H9 (cell line): ENCODE data around the gene RPP30. TPM values are rescaled to one million over a fixed set of nuclear protein-coding genes. Genes with fewer than 3 reads are reported as not detected.

ENCODE experiments used
- DNase-seq: peaks from one replicate; pipeline ENCODE4 v3.0.0-alpha.2; 2017
- H2AFZ ChIP-seq: one replicate; pipeline ENCODE4 v1.6.1; 2013; ENCODE audit warnings: mild to moderate bottlenecking, low read length, control low read depth, moderate library complexity
- H2AK5ac ChIP-seq: 2 replicates; pipeline ENCODE4 v1.6.1; 2013; ENCODE audit warnings: low read length, control low read depth, mixed read lengths; ENCODE audit not compliant: insufficient read length
- H2BK120ac ChIP-seq: one replicate; pipeline ENCODE4 v1.6.1; 2013; ENCODE audit warnings: low read depth, mild to moderate bottlenecking, low read length, control low read depth, inconsistent platforms; ENCODE audit not compliant: poor library complexity, severe bottlenecking
- H2BK12ac ChIP-seq: 2 replicates; pipeline ENCODE4 v1.6.1; 2013; ENCODE audit warnings: low read length, control low read depth, mixed read lengths, low read depth; ENCODE audit not compliant: insufficient read length
- H2BK15ac ChIP-seq: 2 replicates; pipeline ENCODE4 v1.6.1; 2013; ENCODE audit warnings: low read depth, low read length, control low read depth
- H2BK20ac ChIP-seq: one replicate; pipeline ENCODE4 v1.6.1; 2013; ENCODE audit warnings: low read depth, mild to moderate bottlenecking, low read length, control low read depth, inconsistent platforms; ENCODE audit not compliant: poor library complexity, severe bottlenecking
- H2BK5ac ChIP-seq: 2 replicates; pipeline ENCODE4 v1.6.1; 2013; ENCODE audit warnings: low read length, control low read depth, mixed read lengths; ENCODE audit not compliant: insufficient read length
- H3K14ac ChIP-seq: 2 replicates; pipeline ENCODE4 v1.6.1; 2013; ENCODE audit warnings: low read length, control low read depth; ENCODE audit not compliant: insufficient read depth
- H3K18ac ChIP-seq: 2 replicates; pipeline ENCODE4 v1.6.1; 2013; ENCODE audit warnings: low read depth, mild to moderate bottlenecking, mixed read lengths, low read length, control low read depth; ENCODE audit not compliant: insufficient read length
- H3K23ac ChIP-seq: 2 replicates; pipeline ENCODE4 v1.6.1; 2013; ENCODE audit warnings: low read length, control low read depth, mixed read lengths, low read depth; ENCODE audit not compliant: insufficient read length
- H3K23me2 ChIP-seq: 2 replicates; pipeline ENCODE4 v1.6.1; 2013; ENCODE audit warnings: low read depth, mild to moderate bottlenecking, mixed read lengths, low read length, control low read depth; ENCODE audit not compliant: insufficient read length, poor library complexity, severe bottlenecking
- H3K27ac ChIP-seq: 2 replicates; pipeline ENCODE4 v1.5.1; 2013; ENCODE audit warnings: low read length, control low read depth, mixed read lengths, low read depth; ENCODE audit not compliant: insufficient read length
- H3K27me3 ChIP-seq: 2 replicates; pipeline ENCODE4 v1.6.1; 2013; ENCODE audit warnings: low read length, control low read depth, inconsistent platforms; ENCODE audit not compliant: insufficient read depth
- H3K4ac ChIP-seq: 2 replicates; pipeline ENCODE4 v1.6.1; 2013; ENCODE audit warnings: low read depth, mild to moderate bottlenecking, control low read depth, inconsistent platforms, low read length, moderate library complexity
- H3K4me1 ChIP-seq: 2 replicates; pipeline ENCODE4 v1.6.1; 2013; ENCODE audit warnings: low read length, control low read depth, inconsistent platforms; ENCODE audit not compliant: insufficient read depth
- H3K4me2 ChIP-seq: 2 replicates; pipeline ENCODE4 v1.6.1; 2013; ENCODE audit warnings: low read length, control low read depth, mixed read lengths; ENCODE audit not compliant: insufficient read length, insufficient read depth
- H3K56ac ChIP-seq: 2 replicates; pipeline ENCODE4 v1.6.1; 2013; ENCODE audit warnings: low read depth, mild to moderate bottlenecking, mixed read lengths, low read length, control low read depth; ENCODE audit not compliant: insufficient read length
- H3K79me1 ChIP-seq: 2 replicates; pipeline ENCODE4 v1.6.1; 2013; ENCODE audit warnings: low read depth, mild to moderate bottlenecking, moderate library complexity, low read length, control low read depth, inconsistent platforms; ENCODE audit not compliant: insufficient read depth, poor library complexity, severe bottlenecking
- H3K79me2 ChIP-seq: 2 replicates; pipeline ENCODE4 v1.6.1; 2013; ENCODE audit warnings: low read length, control low read depth, inconsistent platforms; ENCODE audit not compliant: insufficient read depth
- H3K9ac ChIP-seq: 2 replicates; pipeline ENCODE4 v1.6.1; 2013; ENCODE audit warnings: low read length, control low read depth, mixed read lengths; ENCODE audit not compliant: insufficient read length; ENCODE audit errors: extremely low read depth
- H3K9me3 ChIP-seq: one replicate; pipeline ENCODE4 v1.6.1; 2013; ENCODE audit warnings: low read depth, low read length, inconsistent platforms; ENCODE audit not compliant: control insufficient read depth
- H3T11ph ChIP-seq: one replicate; pipeline ENCODE4 v1.6.1; 2013; ENCODE audit warnings: mild to moderate bottlenecking, low read length, control low read depth, inconsistent platforms
- H4K20me1 ChIP-seq: one replicate; pipeline ENCODE4 v1.6.1; 2013; ENCODE audit not compliant: control insufficient read depth, insufficient read length, insufficient read depth
- H4K5ac ChIP-seq: 2 replicates; pipeline ENCODE4 v1.6.1; 2013; ENCODE audit warnings: low read depth, mild to moderate bottlenecking, mixed read lengths, low read length, control low read depth; ENCODE audit not compliant: insufficient read length
- H4K8ac ChIP-seq: replicated peaks from 2 replicates; pipeline ENCODE4 v1.6.1; 2013; ENCODE audit warnings: low read length, control low read depth, mixed read lengths, low read depth; ENCODE audit not compliant: insufficient read length
- H4K91ac ChIP-seq: 2 replicates; pipeline ENCODE4 v1.6.1; 2013; ENCODE audit warnings: low read depth, mild to moderate bottlenecking, moderate library complexity, mixed read lengths, low read length, control low read depth; ENCODE audit not compliant: insufficient read length
- H3K27ac Mint-ChIP-seq, 3 experiments: 2 replicates in 2 of 3; 3 replicates in 1 of 3; pipeline ENCODE4 v1.8.0; 2020 to 2021; ENCODE audit warnings: mixed read lengths in 3 of 3, mild to moderate bottlenecking in 1 of 3, moderate library complexity in 1 of 3
- H3K27me3 Mint-ChIP-seq: 2 replicates; pipeline ENCODE4 v1.8.0; 2021; ENCODE audit warnings: low read depth, mild to moderate bottlenecking, moderate library complexity, mixed read lengths
- H3K36me3 Mint-ChIP-seq, 3 experiments: 2 replicates in 2 of 3; 3 replicates in 1 of 3; pipeline ENCODE4 v1.8.0; 2020 to 2021; ENCODE audit warnings: low read depth in 3 of 3, mixed read lengths in 3 of 3; ENCODE audit not compliant: insufficient read depth in 1 of 3
- H3K4me1 Mint-ChIP-seq, 2 experiments: 2 replicates each; pipeline ENCODE4 v1.8.0; 2020; ENCODE audit warnings: mixed read lengths in 2 of 2
- H3K4me3 Mint-ChIP-seq, 2 experiments: 2 replicates in 1 of 2; 3 replicates in 1 of 2; pipeline ENCODE4 v1.8.0; 2020 to 2021; ENCODE audit warnings: mild to moderate bottlenecking in 2 of 2, mixed read lengths in 2 of 2, moderate library complexity in 1 of 2
- H3K9me3 Mint-ChIP-seq, 2 experiments: 2 replicates in 1 of 2; 3 replicates in 1 of 2; pipeline ENCODE4 v1.8.0; 2020; ENCODE audit warnings: mild to moderate bottlenecking in 2 of 2, mixed read lengths in 2 of 2, moderate library complexity in 1 of 2
- WGBS: extraction: QIAGEN DNeasy Blood & Tissue Kit; methylation state at CpG from one replicate; pipeline ENCODE4 v1.1.7; 2013; ENCODE audit warnings: missing lambda C conversion rate, low lambda C conversion rate, mixed read lengths; ENCODE audit not compliant: insufficient read length; ENCODE audit errors: extremely low coverage; 5-methylcytosine and 5-hydroxymethylcytosine counted together
- total RNA-seq: library from RNA; stranded (reverse); gene quantifications from 2 replicates; pipeline ENCODE4 v1.2.1, GENCODE V29; 2021
- TF ChIP-seq, protein P1 (sequence below): fragments of 200-600 bp; sonication (generic); conservative IDR thresholded peaks from 3 replicates; pipeline ENCODE4 v1.8.0; 2021; ENCODE audit warnings: antibody characterized with exemption, mild to moderate bottlenecking

RPP30 gene
- total RNA-seq, 1 experiment from 2014 or later: 77.7 TPM

DNA sequence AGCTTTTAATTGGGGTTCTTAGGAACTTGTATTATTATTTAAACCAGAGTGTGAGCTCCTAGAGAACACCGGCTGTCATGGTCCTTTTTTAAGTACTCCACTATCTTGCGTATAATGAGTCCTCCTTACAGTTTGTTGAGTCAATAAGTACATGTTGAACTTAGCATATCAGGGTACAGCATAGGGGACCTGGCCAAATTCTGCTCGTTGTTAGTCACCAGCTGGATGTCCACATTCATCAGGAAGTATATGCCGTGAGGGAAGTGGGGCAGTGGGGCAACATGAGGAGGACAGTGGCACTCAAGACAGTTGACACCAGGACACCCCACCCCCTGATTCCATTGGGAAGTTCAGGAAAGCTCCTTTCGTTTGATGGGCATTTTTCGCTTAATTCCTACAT is 16.6 kb downstream of the RPP30 start:
- peaks cover 10 to 74% (median 63%) of the 10 kb centered on the region in 3 experiments; a peak in 6 of 7 replicates for H3K36me3 Mint-ChIP-seq
- no peaks in the 10 kb centered on the region for H3K79me1 ChIP-seq
- no peak overlapping the region for H3K14ac ChIP-seq
- DNase-seq: no peak
- TF ChIP-seq, protein P1, sequence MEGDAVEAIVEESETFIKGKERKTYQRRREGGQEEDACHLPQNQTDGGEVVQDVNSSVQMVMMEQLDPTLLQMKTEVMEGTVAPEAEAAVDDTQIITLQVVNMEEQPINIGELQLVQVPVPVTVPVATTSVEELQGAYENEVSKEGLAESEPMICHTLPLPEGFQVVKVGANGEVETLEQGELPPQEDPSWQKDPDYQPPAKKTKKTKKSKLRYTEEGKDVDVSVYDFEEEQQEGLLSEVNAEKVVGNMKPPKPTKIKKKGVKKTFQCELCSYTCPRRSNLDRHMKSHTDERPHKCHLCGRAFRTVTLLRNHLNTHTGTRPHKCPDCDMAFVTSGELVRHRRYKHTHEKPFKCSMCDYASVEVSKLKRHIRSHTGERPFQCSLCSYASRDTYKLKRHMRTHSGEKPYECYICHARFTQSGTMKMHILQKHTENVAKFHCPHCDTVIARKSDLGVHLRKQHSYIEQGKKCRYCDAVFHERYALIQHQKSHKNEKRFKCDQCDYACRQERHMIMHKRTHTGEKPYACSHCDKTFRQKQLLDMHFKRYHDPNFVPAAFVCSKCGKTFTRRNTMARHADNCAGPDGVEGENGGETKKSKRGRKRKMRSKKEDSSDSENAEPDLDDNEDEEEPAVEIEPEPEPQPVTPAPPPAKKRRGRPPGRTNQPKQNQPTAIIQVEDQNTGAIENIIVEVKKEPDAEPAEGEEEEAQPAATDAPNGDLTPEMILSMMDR: no peak
- no peak overlapping the region for H3K9ac ChIP-seq
- no peaks in the 10 kb centered on the region; a peak in 1 of 5 replicates for H3K9me3 Mint-ChIP-seq
- H3K4me1 Mint-ChIP-seq: peaks cover 4 to 12% of the 10 kb centered on the region in 2 experiments
- no peak overlapping the region for H3K27ac ChIP-seq
- H3K27me3 ChIP-seq: no peaks in the 10 kb centered on the region
- H3K23ac ChIP-seq: no peak overlapping the region
- no peak overlapping the region for H3K27ac Mint-ChIP-seq
- no peak overlapping the region for H2BK120ac ChIP-seq
- no peaks in the 10 kb centered on the region for H3K4me1 ChIP-seq
- H3K27me3 Mint-ChIP-seq: no peaks in the 10 kb centered on the region
- H4K8ac ChIP-seq: no peak overlapping the region
- no peak overlapping the region for H3K4me3 Mint-ChIP-seq
- no peak overlapping the region for H3K4ac ChIP-seq
- no peak overlapping the region for H2BK5ac ChIP-seq
- no peaks in the 10 kb centered on the region for H3K79me2 ChIP-seq
- no peaks in the 10 kb centered on the region for H3K23me2 ChIP-seq
- no peak overlapping the region for H3K18ac ChIP-seq
- no CpG with 5 or more reads among the region's 6 CpGs for WGBS
- H4K91ac ChIP-seq: no peak overlapping the region
- H3K56ac ChIP-seq: no peak overlapping the region
- no peak overlapping the region for H4K5ac ChIP-seq
- no peak overlapping the region for H2BK12ac ChIP-seq
- H4K20me1 ChIP-seq: no peaks in the 10 kb centered on the region
- no peak overlapping the region for H3K4me2 ChIP-seq
- H2BK15ac ChIP-seq: no peak overlapping the region
- no peak overlapping the region for H2BK20ac ChIP-seq
- no peak overlapping the region for H2AFZ ChIP-seq
- no peaks in the 10 kb centered on the region for H3K9me3 ChIP-seq
- H2AK5ac ChIP-seq: no peak overlapping the region
- H3T11ph ChIP-seq: no peak overlapping the region
